ENCODE measurements around the gene PLCD3. TPM values are rescaled to one million over a fixed set of nuclear protein-coding genes. Genes with fewer than 3 reads are reported as not detected.

The PLCD3 gene
- total RNA-seq: 100 to 1,000 TPM in 1 of 4 donors, 10 to 100 TPM in 3; 16.3 to 105 (median 20.5) TPM

- no peak for DNase-seq
- Histone ChIP-seq H3K4me3 (peak within 1 kb of the TSS; percentile 78 to 98 (median 90)), H3K36me3 (no peaks in the 10 kb centered on the region), H3K4me1 (peaks cover 43 to 81% (median 50%) of the 10 kb centered on the region in 3 donors), H3K9me3 (no peaks in the 10 kb centered on the region), H3K27ac (peak within 1 kb of the TSS; percentile 92 to 99 (median 98)), H3K27me3 (no peaks in the 10 kb centered on the region)
- TF ChIP-seq CTCF (IDR thresholded peaks at IDR 0.05) (no peak), POLR2A (IDR thresholded peaks at IDR 0.05) (peak in 1 of 4 donors; percentile 42)
- intact Hi-C loops (cut with DNase I): loop anchor here (5.0 kb wide), 1 partner anchor 355 kb away; no protein-coding TSS in a partner anchor
- WGBS, 2 donors: no CpG with 5 or more reads among the region's 36 CpGs
These were observed at the start of gene PLCD3 for GRCh38 chr17:45132320-45132571. Gene PLCD3, minus strand, starts transcription at chr17:45132515. Its CDS starts 105 bp downstream, at chr17:45132410.

- no peak overlapping the region for H3K4me3 ChIP-seq
- no peak overlapping the region for H3K27ac ChIP-seq
- DNase-seq: no peak
- intact Hi-C loops (cut with DNase I): no loop called here
- H3K27me3 ChIP-seq: no peaks in the 10 kb centered on the region
- peaks cover 7 to 34% (median 23%) of the 10 kb centered on the region in 3 donors for H3K4me1 ChIP-seq
- H3K9me3 ChIP-seq: no peaks in the 10 kb centered on the region
- 80% methylated on average over 4 of the region's 7 CpGs; no CpG with 5 or more reads in 1 of the 2 donors for WGBS, 2 donors
- H3K36me3 ChIP-seq: no peaks in the 10 kb centered on the region
- TF ChIP-seq POLR2A (IDR thresholded peaks at IDR 0.05): no peak
- no peak for TF ChIP-seq CTCF (IDR thresholded peaks at IDR 0.05)
These were observed 45.2 kb upstream of the PLCD3 start for GRCh38 chr17:45177563-45177962.

- Histone ChIP-seq H3K9me3 (no peaks in the 10 kb centered on the region), H3K36me3 (no peaks in the 10 kb centered on the region)
These were observed 43.4 kb upstream of the PLCD3 start for GRCh38 chr17:45175759-45176115.

GRCh38 chr17:45172541-45173286 is 40.4 kb upstream of the PLCD3 start:
- 10 to 15% methylated on average over 4 to 9 of the region's 10 CpGs for WGBS, 2 donors
- peak overlapping the region; percentile 95 to 96 (median 96) for H3K27ac ChIP-seq
- no peak for DNase-seq
- TF ChIP-seq POLR2A (IDR thresholded peaks at IDR 0.05): no peak
- TF ChIP-seq CTCF (IDR thresholded peaks at IDR 0.05): peak in 1 of 6 experiments; percentile 9
- H3K36me3 ChIP-seq: peaks cover 0 to 8% (median 0%) of the 10 kb centered on the region in 3 donors
- H3K4me3 ChIP-seq: peak overlapping the region; percentile 27 to 61 (median 44)
- no peaks in the 10 kb centered on the region for H3K9me3 ChIP-seq
- intact Hi-C loops (cut with DNase I): no loop called here
- peaks cover 35 to 68% (median 49%) of the 10 kb centered on the region in 3 donors for H3K4me1 ChIP-seq
- H3K27me3 ChIP-seq: no peaks in the 10 kb centered on the region

More at GRCh38 chr17:45175759-45176115, 43.4 kb upstream of the PLCD3 start:
- H3K27me3 ChIP-seq: no peaks in the 10 kb centered on the region
- H3K4me1 ChIP-seq: peaks cover 26 to 52% (median 40%) of the 10 kb centered on the region in 3 donors
- TF ChIP-seq POLR2A (IDR thresholded peaks at IDR 0.05): no peak
- TF ChIP-seq CTCF (IDR thresholded peaks at IDR 0.05): no peak
- 47 to 75% methylated on average over 2 to 3 of the region's 3 CpGs for WGBS, 2 donors
- no peak overlapping the region for H3K4me3 ChIP-seq
- intact Hi-C loops (cut with DNase I): no loop called here
- no peak for DNase-seq
- peak overlapping the region; percentile 64 to 75 (median 70) for H3K27ac ChIP-seq

GRCh38 chr17:45172232-45172540 is 39.9 kb upstream of the PLCD3 start:
- Histone ChIP-seq H3K4me3 (peak overlapping the region; percentile 27 to 61 (median 44)), H3K27me3 (no peaks in the 10 kb centered on the region), H3K4me1 (peaks cover 35 to 68% (median 49%) of the 10 kb centered on the region in 3 donors), H3K9me3 (no peaks in the 10 kb centered on the region), H3K27ac (peak overlapping the region; percentile 95 to 96 (median 96)), H3K36me3 (peaks cover 0 to 8% (median 0%) of the 10 kb centered on the region in 3 donors)
- no peak for DNase-seq
- 24% methylated on average over 4 of the region's 5 CpGs; no CpG with 5 or more reads in 1 of the 2 donors for WGBS, 2 donors
- no peak for TF ChIP-seq POLR2A (IDR thresholded peaks at IDR 0.05)
- TF ChIP-seq CTCF (IDR thresholded peaks at IDR 0.05): no peak
- intact Hi-C loops (cut with DNase I): no loop called here
